ENCODE results near the gene NRN1L.

Gene NRN1L

DNA sequence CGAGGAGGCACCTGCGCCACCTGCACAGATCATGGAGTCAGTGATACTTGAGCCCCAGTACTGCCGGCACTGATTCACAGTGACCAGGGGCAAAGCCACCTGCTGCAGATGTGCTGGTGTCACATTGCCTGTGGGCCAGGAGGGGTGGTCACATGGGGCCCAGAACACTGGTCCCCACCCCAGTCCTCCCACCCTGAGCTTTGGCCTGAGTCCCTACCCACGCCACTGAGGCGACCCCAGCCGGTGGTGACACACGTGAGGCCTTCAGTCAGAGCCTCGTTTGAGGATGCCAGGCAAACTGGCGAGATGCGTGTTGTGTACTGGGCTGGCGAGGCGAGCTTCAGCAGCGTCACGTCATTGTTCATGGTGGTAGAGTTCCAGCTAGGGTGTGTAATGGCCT lies 45.5 kb downstream of the NRN1L start:
- H3K4me3 ChIP-seq (replicated peaks in 1 of 2; ENCODE audit: low read depth in 2 of 2, low read length in 2 of 2) = no peak overlapping the region
- TF ChIP-seq, protein P1, sequence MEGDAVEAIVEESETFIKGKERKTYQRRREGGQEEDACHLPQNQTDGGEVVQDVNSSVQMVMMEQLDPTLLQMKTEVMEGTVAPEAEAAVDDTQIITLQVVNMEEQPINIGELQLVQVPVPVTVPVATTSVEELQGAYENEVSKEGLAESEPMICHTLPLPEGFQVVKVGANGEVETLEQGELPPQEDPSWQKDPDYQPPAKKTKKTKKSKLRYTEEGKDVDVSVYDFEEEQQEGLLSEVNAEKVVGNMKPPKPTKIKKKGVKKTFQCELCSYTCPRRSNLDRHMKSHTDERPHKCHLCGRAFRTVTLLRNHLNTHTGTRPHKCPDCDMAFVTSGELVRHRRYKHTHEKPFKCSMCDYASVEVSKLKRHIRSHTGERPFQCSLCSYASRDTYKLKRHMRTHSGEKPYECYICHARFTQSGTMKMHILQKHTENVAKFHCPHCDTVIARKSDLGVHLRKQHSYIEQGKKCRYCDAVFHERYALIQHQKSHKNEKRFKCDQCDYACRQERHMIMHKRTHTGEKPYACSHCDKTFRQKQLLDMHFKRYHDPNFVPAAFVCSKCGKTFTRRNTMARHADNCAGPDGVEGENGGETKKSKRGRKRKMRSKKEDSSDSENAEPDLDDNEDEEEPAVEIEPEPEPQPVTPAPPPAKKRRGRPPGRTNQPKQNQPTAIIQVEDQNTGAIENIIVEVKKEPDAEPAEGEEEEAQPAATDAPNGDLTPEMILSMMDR (IDR thresholded peaks at IDR 0.05; ENCODE audit: low read depth, low read length) = no peak
- DNase-seq (ENCODE audit: low read depth in 2 of 2) = no peak

DNA sequence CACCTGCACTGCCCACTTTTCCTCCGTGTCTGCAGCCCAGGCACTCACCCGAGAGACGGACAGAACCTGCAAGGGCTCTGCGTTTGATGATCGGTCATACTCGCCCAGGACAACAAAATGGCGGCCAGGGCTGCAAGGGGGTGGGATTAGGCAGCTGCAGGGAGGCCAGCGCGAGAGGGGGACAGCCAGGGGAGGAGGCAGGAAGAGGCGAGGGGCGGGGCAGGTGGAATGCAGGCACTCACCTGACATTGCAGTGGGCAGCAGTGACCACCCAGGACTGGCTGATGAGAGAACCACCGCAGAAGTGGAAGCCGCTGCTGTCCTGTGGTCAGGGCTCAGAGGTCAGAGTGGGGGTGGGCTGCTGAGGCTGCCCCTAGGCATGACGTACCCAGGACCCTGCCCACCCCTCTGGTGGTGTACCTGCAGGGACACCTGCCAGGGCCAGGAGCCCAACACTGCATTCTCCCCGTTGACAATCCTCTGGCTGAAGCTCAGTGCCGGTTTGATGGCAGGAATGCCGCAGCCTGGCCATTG lies 46.1 kb downstream of the NRN1L start:
- no peak for DNase-seq (ENCODE audit: low read depth in 2 of 2)
- TF ChIP-seq, protein P1 (IDR thresholded peaks at IDR 0.05; ENCODE audit: low read depth, low read length) = no peak
- no peak overlapping the region for H3K4me3 ChIP-seq (replicated peaks in 1 of 2; ENCODE audit: low read depth in 2 of 2, low read length in 2 of 2)

DNA sequence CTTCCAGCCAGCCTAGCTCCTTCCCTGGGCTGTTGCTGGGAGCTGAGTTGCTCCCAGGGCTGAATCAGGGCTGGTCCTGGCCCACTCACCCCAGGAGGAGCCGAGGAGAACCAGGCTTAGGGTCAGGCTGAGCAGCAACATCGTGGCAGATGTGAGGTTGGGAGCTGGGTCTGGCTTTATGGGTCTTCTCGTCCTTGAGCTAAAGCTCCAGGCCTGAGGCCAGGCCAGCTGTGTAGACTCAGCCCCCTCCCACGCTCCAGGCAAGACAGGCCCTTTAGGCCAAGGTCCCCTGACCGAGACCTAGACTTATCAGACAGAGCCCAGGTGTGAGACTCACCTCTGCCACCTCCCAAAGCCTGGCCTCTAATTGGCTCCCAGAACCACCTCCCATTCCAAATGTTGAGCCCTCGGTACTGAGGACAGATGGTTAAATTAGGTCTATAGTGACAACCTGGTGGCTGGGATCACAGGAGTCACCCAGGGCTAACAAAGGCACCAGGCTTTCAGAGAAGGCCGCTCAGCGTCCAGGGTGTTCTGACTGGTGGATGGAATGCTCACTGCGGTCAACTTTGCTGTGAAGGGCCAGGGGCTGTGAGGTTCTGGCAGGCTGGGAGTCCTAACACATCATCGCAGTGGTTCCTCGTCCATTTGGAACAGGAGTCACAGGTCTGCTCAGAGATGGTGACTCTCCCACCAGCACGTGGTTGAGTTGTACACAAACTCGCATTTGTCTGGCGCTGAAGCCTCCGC lies 47.2 kb downstream of the NRN1L start, which contains the start of gene CTRL:
CTRL (minus strand) TSS at position 151 of the 750 bp plus-strand sequence; CDS start at position 141, 10 bp downstream.
- DNase-seq (ENCODE audit: low read depth in 2 of 2) = no peak
- no peak within 1 kb of the TSS for H3K4me3 ChIP-seq (replicated peaks in 1 of 2; ENCODE audit: low read depth in 2 of 2, low read length in 2 of 2)
- TF ChIP-seq, protein P1 (IDR thresholded peaks at IDR 0.05; ENCODE audit: low read depth, low read length) = peak; percentile 27

DNA sequence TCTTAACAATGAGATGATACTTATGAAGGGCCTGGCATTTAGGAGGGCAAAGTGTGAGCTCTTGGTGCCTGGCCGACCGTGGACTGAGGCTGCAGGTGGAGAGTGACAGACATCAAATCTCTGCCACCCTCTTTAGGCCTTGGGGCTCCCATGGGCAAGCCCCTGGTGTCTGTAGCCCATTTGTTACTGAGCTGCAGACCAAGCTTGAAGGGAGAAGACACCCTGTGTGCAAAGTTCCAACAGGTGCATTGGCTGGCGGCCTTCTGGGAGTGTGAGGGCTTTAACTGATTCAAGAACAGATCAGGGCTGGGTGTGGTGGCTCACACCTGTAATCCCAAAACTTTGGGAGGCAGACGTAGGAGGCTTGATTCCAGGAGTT lies 47.8 kb downstream of the NRN1L start:
- H3K4me3 ChIP-seq (replicated peaks in 1 of 2; ENCODE audit: low read depth in 2 of 2, low read length in 2 of 2) = no peak overlapping the region
- TF ChIP-seq, protein P1 (IDR thresholded peaks at IDR 0.05; ENCODE audit: low read depth, low read length) = no peak
- DNase-seq (ENCODE audit: low read depth in 2 of 2) = no peak

DNA sequence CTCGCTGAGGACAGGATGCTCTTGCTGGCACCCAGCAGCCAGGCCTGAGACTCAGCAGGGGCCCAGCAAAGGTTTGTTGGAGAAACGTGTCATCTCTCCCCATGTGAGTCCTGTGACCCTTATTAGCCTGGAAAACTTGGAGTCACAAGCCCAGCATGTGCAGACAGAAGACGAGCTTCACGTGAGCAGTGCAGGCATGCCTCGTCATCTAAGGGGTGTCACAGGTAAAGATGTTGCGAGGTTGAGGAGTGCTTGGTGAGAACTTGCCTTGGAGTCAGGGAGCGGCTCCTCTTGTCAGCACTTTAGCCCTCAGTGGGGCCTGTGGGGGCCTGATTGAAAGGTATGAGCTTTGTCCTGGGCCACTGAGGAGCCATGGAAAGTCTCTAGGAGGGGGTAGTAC lies 49.1 kb downstream of the NRN1L start:
- TF ChIP-seq, protein P1 (IDR thresholded peaks at IDR 0.05; ENCODE audit: low read depth, low read length) = no peak
- H3K4me3 ChIP-seq (replicated peaks in 1 of 2; ENCODE audit: low read depth in 2 of 2, low read length in 2 of 2) = no peak overlapping the region
- no peak for DNase-seq (ENCODE audit: low read depth in 2 of 2)

DNA sequence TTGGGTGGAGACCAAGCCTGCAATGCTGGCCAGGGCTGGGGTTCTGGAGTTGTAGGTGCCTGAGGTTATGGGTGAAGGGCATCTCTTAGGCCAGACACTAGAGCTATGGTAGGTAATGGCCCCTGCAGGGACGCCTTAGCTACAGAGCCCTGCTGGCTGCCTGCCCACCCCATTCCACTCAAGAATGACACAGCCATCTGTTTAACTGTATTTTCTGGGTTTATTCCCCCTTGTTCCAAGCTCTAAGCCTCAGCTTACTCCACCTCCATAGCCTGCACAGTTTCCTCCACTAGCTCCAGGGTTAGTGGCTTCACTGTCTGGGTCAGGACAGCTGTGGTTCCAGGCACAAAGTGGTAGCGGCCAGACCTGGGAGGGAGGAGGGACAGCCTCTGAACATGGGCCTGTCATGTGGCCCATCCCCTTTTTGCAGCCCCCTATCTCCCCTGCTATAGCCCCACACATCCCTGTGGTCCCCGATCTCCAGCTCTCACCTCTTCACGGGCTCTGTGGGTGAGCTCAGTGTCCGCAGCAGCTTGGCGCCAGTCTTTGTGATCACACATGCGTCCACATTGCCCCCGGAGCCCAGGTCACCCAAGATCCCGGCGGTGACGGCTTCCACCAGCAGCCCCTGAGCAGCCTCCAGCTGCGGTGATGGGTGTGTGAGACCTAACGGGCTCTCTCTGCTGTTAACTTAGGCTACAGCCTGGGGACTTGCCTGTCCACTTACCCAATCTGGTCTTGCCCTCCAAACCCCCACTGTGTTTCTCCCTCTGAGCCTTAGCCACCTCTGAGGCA lies 49.8 kb downstream of the NRN1L start:
- H3K4me3 ChIP-seq (replicated peaks in 1 of 2; ENCODE audit: low read depth in 2 of 2, low read length in 2 of 2) = peak overlapping the region in 1 of 2 donors; percentile 97
- TF ChIP-seq, protein P1 (IDR thresholded peaks at IDR 0.05; ENCODE audit: low read depth, low read length) = no peak
- DNase-seq (ENCODE audit: low read depth in 2 of 2) = no peak
